ENCODE data around the gene SH3BGR.

SH3BGR gene

DNA sequence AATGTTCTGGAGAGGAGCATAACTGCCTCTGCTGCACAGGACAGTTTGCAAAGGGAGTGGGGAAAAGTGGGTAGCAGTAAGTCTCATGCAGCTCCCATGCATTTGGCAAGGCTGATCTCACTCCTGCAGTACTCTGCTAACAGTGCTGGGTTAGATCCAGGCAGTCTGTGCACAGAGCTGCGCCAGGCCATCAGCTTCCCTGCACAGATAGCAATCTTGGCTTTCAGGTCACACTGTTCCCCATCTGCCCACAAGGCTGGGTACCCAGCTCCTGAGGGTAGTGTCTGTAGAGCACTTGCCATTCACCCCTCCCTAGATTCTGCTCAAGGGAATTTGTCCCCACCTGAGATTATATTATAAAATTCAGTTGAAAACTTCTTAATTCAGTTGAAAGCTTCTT, 72.1 kb downstream of the SH3BGR start:
- H3K4me2 ChIP-seq (ENCODE audit: low read depth, low read length, poor library complexity, severe bottlenecking), result no peak overlapping the region
- H3K9me3 ChIP-seq (ENCODE audit: insufficient read depth, low read depth, low read length), result no peaks in the 10 kb centered on the region
- no peaks in the 10 kb centered on the region for H3K9me2 ChIP-seq (replicated peaks; ENCODE audit: low read depth, low read length)
- H3F3A ChIP-seq (ENCODE audit: low read depth), result no peaks in the 10 kb centered on the region
- no peak overlapping the region for H3K9ac ChIP-seq (ENCODE audit: low read depth, low read length, poor library complexity, severe bottlenecking)
- H3K79me2 ChIP-seq (ENCODE audit: insufficient read depth, low read length), result no peaks in the 10 kb centered on the region
- H3K27me3 ChIP-seq (ENCODE audit: insufficient read depth, low read length, poor library complexity, severe bottlenecking), result no peaks in the 10 kb centered on the region
- H4K20me1 ChIP-seq (ENCODE audit: insufficient read depth, low read length, poor library complexity, severe bottlenecking), result no peaks in the 10 kb centered on the region
- no peaks in the 10 kb centered on the region for H3K4me1 ChIP-seq (ENCODE audit: insufficient read depth, low read length, poor library complexity, severe bottlenecking)
- H2AFZ ChIP-seq (ENCODE audit: low read length), result no peak overlapping the region
- H3K36me3 ChIP-seq (ENCODE audit: insufficient read depth, low read length), result no peaks in the 10 kb centered on the region
- TF ChIP-seq EZH2phosphoT487 (IDR thresholded peaks at IDR 0.05; ENCODE audit: borderline replicate concordance), result no peak
- TF ChIP-seq, protein P1, sequence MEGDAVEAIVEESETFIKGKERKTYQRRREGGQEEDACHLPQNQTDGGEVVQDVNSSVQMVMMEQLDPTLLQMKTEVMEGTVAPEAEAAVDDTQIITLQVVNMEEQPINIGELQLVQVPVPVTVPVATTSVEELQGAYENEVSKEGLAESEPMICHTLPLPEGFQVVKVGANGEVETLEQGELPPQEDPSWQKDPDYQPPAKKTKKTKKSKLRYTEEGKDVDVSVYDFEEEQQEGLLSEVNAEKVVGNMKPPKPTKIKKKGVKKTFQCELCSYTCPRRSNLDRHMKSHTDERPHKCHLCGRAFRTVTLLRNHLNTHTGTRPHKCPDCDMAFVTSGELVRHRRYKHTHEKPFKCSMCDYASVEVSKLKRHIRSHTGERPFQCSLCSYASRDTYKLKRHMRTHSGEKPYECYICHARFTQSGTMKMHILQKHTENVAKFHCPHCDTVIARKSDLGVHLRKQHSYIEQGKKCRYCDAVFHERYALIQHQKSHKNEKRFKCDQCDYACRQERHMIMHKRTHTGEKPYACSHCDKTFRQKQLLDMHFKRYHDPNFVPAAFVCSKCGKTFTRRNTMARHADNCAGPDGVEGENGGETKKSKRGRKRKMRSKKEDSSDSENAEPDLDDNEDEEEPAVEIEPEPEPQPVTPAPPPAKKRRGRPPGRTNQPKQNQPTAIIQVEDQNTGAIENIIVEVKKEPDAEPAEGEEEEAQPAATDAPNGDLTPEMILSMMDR (conservative IDR thresholded peaks at IDR 0.05; ENCODE audit: low read length), result no peak
- no peak overlapping the region for H3K4me3 ChIP-seq (ENCODE audit: low read length, poor library complexity, severe bottlenecking)

DNA sequence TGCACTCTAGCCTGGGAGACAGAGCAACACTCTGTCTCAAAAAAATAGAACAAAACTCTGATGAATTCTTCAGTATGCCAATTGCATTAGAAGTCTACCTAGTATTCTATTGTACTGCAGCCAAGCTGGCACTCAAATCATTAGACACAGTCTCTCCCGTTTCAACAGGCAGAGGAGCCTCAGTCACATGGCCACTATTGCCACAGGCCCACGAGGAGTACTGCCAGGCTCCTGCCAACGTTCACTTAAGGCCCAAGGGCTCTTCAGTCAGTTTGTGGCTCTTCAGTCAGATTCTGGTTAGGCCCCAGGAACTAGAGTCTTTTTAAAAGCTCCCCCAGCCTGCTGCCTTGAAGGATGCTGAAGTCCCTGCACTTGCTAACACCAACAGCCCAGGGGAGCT, 73.4 kb downstream of the SH3BGR start:
- Histone ChIP-seq H3F3A (ENCODE audit: low read depth) (no peaks in the 10 kb centered on the region), H3K9me3 (ENCODE audit: insufficient read depth, low read depth, low read length) (no peaks in the 10 kb centered on the region), H2AFZ (ENCODE audit: low read length) (no peak overlapping the region), H3K4me3 (ENCODE audit: low read length, poor library complexity, severe bottlenecking) (no peak overlapping the region), H3K36me3 (ENCODE audit: insufficient read depth, low read length) (no peaks in the 10 kb centered on the region), H3K4me1 (ENCODE audit: insufficient read depth, low read length, poor library complexity, severe bottlenecking) (no peaks in the 10 kb centered on the region), H4K20me1 (ENCODE audit: insufficient read depth, low read length, poor library complexity, severe bottlenecking) (no peaks in the 10 kb centered on the region), H3K27me3 (ENCODE audit: insufficient read depth, low read length, poor library complexity, severe bottlenecking) (no peaks in the 10 kb centered on the region), H3K79me2 (ENCODE audit: insufficient read depth, low read length) (no peaks in the 10 kb centered on the region), H3K9ac (ENCODE audit: low read depth, low read length, poor library complexity, severe bottlenecking) (no peak overlapping the region), H3K9me2 (replicated peaks; ENCODE audit: low read depth, low read length) (no peaks in the 10 kb centered on the region), H3K4me2 (ENCODE audit: low read depth, low read length, poor library complexity, severe bottlenecking) (no peak overlapping the region)
- TF ChIP-seq, protein P1 (conservative IDR thresholded peaks at IDR 0.05; ENCODE audit: low read length), result no peak
- no peak for TF ChIP-seq EZH2phosphoT487 (IDR thresholded peaks at IDR 0.05; ENCODE audit: borderline replicate concordance)

DNA sequence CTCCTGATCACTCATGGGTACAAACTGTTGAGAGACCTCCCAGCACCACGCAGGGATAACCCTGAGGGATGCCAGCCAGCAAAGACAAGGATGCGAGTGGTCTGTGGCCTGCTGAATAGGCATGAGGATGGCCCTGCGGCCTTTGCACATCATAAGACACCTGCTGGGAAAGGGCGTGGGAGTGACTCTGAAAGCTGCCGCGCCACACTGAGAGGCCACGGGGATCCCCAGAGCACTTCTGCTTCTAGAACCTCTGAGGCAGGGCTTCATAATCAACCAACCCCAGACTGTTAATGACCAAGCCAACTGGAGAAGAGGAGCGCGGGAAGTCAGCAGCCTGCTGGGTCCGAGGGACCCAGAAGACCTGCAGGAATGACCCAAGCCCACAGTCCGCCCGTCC, 73.8 kb downstream of the SH3BGR start:
- Histone ChIP-seq H3K79me2 (ENCODE audit: insufficient read depth, low read length) (no peaks in the 10 kb centered on the region), H4K20me1 (ENCODE audit: insufficient read depth, low read length, poor library complexity, severe bottlenecking) (no peaks in the 10 kb centered on the region), H3K36me3 (ENCODE audit: insufficient read depth, low read length) (no peaks in the 10 kb centered on the region), H3K27me3 (ENCODE audit: insufficient read depth, low read length, poor library complexity, severe bottlenecking) (no peaks in the 10 kb centered on the region), H3K4me1 (ENCODE audit: insufficient read depth, low read length, poor library complexity, severe bottlenecking) (no peaks in the 10 kb centered on the region), H3K4me3 (ENCODE audit: low read length, poor library complexity, severe bottlenecking) (no peak overlapping the region), H3K9me3 (ENCODE audit: insufficient read depth, low read depth, low read length) (no peaks in the 10 kb centered on the region), H3K9ac (ENCODE audit: low read depth, low read length, poor library complexity, severe bottlenecking) (no peak overlapping the region), H2AFZ (ENCODE audit: low read length) (no peak overlapping the region), H3K4me2 (ENCODE audit: low read depth, low read length, poor library complexity, severe bottlenecking) (no peak overlapping the region), H3K9me2 (replicated peaks; ENCODE audit: low read depth, low read length) (no peaks in the 10 kb centered on the region), H3F3A (ENCODE audit: low read depth) (no peaks in the 10 kb centered on the region)
- no peak for TF ChIP-seq EZH2phosphoT487 (IDR thresholded peaks at IDR 0.05; ENCODE audit: borderline replicate concordance)
- TF ChIP-seq, protein P1 (conservative IDR thresholded peaks at IDR 0.05; ENCODE audit: low read length), result no peak
